ENCODE measurements around the gene DOCK3.
"Not testable (repeated sequence)": the region's sequence is repeated elsewhere in the genome, so short reads cannot be mapped to it uniquely, and the experiment has no call there.

DOCK3 gene

DNA sequence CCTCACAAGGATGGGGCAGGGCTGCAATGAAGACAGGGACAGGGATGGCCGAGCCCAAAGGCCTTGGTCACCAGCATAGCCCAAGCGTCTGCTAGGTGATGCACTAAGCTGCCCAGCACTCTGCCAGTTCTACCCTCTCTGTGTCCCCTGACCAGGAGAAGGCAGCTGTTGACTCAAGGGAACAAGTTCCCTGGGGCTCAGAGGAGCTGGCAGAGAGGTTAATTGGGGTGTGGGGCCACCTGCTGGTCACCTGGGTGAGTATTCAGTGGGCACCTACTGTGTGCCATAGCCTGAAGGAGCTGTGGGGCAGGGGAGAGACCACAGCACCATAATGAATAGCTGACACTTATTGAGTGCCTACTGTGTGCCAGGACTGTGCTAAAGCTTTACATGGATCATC lies 22.0 kb upstream of the DOCK3 start:
- peak; percentile 75 for DNase-seq

DNA sequence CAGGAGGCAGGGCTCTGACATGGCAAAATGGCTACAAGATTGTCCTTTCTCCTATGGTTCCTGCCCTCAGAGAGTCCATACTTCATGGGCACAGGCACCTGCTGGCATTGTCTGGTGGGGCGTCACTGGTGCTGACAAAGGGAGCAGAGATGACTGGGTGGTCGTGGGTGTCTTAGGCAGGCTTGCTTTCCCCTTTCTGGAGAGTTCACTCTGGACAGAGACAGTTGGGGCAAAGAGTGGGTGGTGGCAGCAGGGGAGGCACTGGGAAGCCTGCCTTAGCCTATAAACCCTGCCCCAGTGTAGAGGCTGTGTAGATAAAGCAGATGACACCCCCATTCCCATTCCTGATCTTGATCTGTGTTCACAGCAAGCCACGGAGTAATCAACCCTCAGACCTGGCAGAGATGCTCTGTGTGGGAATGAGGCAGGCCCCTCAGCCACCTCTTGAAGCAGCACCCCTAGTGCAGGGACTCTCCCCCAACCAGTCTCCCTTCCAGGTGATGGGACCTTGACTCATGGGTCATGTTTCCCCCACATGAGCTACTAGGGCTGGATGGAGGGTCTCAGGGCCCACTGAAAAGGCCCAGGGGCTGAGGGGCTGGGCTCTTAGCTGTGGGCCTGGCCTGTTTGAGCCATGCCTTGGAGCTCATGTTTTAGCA lies 20.7 kb upstream of the DOCK3 start:
- no peak for DNase-seq

DNA sequence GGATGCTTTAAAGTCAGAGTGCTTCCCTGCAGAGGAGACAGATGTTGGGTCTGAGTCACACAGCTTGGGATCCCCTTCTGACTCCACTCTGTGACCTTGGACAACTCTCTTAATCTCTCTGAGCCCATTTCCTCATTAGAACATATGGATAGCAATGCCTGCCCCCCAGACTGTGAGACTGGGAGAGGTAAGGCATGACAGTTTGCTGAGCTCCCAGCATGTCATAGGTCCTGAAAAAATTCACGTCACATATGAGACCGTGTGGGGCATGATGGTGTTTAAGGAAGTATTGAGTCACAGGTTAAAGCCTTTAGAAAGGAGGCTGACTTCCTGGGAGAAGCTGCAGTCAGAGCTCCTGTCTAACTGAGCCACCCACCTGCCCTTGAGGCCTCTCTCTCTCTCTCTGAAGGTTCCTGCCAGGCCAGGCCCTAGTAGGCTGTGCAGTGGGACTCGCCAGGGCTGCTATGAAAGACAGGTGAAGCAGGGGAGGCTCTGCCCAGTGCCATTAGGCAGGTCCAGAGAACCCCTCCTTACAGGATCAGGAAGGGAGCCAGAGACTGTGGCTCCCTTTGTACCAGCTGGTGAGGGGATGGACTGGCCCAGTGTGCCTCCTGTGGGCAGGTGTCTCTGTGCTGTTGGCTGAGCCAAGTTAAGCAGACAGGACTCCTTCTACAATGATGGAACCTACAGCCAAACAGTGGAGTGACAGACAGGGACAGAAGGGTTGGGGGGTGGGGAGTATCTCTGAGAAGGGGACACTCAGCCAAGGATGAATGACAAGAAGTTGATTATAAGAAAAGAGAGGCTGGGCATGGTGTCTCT lies 19.5 kb upstream of the DOCK3 start:
- DNase-seq: no peak

DNA sequence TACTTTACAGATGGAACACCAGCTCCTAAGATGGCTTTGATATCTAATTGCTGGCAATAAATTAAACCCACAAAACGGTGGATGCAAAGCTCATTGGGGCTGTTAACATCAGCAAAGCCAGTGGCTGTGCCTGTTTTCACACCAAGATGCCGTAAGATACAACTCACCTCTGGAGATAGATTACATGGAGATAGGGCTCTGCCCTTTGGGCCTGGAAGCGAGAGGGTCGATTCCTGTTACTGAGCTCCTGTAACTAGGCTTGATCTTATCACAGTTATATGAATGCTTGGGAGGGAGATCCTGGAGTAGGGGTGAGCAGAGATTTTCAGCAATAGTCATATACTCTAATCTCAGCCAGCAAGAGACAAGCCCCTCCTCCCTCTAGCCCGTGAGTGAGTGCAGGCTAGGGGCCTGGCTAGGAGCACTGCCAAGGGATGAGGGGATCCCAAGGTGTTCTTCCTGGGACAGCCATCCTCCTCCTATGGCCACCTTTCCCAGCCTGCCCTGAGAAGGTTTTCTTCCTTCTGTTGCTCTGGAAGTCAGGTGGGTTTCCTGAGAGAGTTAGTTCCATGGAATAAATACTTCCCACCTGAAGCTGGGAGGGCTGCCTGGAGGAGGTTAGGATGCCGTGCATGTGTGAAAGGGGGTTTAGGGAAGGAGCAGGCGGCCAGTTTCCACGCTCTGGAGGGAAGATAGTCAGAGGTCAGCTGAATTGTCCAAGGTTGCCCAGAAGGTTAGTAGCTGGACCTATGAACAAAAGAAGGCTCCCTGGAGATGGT lies 18.1 kb upstream of the DOCK3 start:
- no peak for DNase-seq

DNA sequence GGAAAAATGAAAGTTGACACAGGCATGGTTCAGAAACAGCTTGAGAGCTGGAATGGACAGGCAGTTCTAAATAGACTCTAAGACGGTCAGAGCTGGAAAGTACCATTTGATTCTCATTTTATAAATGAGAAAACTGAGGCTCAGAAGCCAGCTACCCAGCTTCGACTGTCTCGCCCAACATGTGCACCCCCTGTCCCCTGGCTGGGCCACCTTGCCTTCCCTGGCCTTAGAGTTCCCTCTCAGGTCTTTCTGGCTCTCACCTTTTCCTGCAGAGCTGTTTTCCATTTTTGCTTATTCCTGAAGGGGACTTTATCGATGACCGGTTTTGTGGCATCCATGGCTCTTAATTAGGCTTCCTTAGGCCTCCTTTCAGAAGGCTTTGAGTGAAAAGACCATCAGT lies 17.3 kb upstream of the DOCK3 start:
- no peak for DNase-seq

DNA sequence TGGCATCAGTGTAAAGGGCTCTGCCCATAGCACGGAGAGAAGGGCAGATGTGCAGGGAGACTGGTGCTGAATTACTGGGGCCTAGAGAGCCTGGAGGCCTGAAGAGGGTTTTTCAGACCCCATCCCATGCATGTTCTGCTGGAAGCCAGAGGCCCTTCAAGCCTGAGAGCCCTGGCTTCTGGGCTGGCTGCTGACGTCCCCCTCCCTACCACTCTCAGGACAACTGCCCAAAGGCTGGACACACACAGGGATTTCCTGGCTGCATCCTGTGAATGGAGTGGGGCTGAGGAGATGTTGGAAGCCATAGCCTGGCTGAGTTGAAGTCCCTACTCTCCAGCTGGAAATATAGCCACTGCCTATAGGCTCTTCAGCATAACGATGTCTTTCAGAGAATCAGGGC lies 16.9 kb upstream of the DOCK3 start:
- DNase-seq: no peak

DNA sequence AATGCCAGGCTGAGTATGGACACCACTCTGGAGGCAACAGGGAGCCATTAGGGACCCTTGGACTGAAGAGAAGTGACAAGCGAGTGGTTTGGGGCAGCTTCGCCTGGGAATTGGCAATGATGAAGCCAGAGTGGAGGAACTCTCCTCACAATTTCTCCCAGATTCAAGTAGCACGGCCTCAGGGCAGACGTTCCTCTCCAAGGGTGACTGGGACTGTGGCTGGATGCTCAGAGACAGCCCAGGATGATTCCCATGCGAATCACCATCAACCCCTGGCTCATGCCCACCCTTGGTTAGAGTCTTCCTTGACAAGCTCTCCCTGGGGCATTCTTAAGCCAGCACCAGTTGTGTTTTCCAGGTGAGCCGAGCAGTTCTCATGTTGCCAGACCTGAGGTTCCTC lies 16.3 kb upstream of the DOCK3 start:
- DNase-seq: no peak

DNA sequence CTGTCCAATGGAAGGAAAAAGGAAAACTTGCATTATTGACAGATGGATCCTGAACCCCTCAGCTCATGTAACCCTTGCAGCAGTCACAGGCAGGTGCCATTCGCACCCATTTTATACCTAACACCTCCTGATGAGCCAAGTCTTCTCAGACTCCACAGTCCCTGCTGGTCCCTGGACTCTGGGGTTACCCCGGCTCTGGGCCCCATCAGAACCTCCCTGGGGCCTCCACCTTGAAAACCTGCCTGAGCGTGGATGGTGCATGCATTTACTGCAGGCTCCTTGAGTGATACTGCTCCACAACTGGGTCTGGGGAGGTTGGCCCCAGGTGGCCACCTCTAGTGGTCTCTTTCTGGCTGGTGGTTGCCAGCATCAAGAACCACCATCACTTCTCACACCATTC lies 15.9 kb upstream of the DOCK3 start:
- no peak for DNase-seq

DNA sequence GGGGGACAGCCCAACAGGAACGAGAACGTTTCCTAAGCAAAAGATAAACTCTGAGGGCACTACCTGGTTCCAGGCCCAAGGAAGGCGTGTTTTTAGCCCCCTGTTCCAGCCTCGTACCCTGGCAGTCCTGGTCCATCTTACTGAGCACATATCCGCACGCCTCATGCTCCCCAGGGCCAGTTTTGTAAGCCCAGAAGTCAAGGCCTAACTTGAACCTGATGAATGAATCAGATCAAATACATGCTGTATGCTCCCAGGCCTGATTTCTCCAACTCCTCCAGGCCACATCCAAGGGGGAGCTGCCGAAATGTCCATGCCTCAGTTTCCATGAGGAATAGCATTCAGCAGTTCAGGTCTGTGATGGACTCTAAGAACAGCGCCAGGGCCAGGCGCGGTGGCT lies 14.3 kb upstream of the DOCK3 start:
- no peak for DNase-seq

DNA sequence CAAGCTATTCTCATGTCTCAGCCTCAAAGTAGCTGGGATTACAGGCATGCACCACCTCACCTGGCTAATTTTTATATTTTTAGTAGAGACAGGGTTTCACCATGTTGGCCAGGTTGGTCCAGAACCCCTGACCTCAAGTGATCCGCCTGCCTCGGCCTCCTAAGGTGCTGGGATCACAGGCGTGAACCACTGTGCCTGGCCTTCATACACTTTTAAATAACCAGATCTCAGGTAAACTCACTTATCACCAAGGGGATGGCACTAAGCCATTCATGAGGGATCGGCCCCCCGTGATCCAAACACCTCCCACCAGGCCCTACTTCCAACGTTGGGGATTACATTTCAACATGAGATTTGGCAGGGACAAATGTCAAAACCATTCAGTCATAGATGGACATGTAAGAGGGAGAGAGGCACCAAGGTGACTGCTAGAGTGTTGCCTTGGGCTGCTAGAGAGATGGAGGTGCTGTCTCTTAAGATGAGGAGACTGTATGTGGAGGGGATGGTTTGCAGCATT lies 13.3 kb upstream of the DOCK3 start:
- no peak for DNase-seq

DNA sequence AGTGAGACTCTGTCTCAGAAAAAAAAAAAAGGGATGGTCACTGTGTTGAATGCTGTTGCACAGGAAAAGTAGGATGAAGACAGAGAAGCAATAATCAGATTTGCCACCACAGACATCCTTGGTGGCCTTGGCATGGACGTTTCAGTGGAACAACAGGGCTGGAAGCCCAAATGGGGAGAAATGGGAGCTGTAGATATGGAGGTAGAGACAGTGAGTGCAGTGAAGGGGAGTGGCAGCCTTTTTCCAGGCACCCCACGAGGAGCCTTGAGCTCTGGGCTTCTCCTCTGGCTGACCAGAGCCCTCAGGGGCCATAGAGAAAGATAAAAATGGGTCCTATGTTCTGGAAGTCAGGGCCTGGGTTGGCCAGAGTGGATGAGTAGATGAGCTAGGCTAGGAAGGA lies 12.3 kb upstream of the DOCK3 start:
- DNase-seq: no peak

DNA sequence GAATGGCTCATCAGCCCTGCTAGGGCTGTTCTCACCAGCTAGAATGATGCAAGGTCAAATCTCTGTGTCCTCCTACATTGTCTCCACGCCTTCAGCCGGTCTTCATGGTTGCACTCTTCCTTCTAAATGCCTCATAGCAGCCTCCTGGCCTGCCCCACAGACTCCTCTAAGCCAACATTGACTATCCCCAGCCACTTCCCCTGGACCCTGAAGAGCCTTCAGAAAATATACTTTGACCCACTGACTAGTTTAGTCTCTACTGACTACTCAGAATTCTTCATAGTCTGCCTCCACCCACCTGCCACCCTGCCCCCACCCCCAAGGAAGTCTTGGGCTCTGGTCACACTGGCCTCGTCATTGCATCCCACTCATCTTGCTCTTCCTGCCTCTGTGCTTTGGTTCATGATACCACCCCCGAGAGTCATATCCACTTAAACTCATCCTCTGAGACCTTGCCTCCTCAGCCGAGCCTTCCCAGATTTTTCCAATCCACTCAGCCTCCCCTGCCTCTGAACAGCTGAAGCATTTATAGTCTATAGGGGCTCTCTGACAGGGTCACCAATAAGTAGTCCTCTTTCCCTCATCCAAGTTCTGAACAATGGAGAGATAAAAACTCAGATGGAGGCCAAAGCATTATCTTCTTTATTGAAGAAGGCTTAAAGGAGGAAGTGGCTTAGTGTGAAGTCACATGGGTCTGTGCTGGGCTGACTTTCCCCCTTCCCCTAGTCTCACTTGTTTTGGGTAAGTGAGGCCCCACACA lies 9.5 kb upstream of the DOCK3 start:
- DNase-seq: no peak

DNA sequence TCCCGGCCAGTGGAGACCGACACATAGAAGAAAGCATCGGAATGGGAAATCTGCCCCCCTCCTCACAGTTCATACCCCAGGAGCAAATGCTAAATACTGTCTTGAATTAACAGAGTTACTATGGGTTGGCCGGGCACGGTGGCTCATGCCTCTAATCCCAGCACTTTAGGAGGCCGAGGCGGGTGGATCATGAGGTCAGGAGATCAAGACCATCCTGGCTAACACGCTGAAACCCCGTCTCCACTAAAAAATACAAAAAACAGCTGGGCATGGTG lies 8.9 kb upstream of the DOCK3 start:
- not testable (repeated sequence) for DNase-seq

DNA sequence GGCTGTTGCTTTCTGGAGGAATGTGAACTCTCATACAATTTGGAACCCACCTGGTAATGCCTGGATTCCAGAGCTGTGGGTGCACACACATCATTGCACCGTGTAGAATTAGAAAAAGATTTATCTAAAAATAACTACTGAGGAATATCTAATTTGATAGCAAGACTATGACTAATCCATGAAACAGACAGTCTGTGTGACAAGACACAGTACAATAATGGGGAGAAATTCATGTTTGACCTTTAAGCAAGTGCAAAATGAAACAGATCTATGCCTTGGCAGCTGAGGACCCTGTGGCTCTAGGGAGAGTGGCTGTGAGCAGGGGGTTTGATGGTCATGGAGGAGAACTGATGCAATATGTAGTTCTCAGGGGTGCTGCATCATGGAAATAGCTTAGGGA lies 7.9 kb upstream of the DOCK3 start:
- DNase-seq: no peak

DNA sequence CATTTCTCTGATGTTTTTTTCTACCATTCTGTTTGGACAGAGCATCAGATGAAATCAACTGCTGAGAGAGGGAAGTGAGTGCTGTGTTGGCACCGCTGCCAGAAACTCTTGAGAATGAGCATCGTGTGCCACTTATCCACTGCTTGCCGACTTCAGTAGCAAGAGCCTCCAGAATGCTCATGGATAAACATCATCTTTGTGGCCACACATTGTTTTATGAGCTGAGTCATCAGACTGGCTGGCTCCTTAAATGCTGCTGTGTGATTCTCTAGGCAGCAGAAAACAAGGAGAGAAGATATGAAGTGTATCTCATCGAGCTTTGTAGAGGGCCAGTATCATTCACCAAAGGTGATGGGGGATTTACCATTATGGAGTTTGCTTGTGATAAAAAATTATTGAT lies 3.4 kb upstream of the DOCK3 start:
- DNase-seq: no peak

DNA sequence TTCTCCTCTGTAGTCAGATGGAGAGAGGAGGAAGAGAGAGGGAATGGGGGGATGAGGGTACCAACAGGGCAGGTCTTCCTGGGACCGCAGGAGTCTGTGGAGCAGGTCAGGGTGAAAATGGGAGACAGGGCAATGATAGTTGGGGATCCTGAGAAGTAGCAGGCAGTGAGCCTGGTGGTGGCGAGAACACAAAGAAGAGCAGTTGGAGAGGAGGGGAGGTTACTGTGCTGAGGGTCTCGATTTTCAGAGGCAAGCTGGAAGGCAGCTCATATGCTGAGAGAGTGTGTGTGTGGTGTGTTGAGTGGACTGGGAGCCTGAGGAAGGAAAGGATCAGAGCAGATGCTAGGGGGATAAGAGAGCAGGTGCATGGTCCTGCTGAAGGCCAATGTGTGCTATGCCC lies 2.1 kb upstream of the DOCK3 start:
- DNase-seq: no peak

DNA sequence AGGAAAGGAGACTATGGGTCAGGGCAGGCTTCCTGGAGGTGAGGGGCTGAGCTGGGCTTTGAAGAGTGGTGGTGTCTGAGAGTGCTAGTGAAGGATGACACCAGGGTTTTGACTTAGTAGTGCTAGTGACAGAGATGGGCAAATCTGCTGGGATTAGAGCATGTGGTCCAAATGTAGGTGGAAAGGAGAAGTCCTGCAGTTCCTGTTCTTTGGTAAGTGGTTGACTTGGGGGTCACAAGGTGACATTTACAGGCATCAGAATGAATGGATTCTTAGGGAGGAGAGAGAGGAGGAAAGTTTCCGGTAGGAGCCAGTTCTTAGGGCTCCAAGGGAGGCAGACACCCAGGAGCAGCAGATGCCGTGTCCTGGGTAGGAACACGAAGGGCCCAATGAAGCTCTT lies 796 bp upstream of the DOCK3 start:
- DNase-seq: no peak

DNA sequence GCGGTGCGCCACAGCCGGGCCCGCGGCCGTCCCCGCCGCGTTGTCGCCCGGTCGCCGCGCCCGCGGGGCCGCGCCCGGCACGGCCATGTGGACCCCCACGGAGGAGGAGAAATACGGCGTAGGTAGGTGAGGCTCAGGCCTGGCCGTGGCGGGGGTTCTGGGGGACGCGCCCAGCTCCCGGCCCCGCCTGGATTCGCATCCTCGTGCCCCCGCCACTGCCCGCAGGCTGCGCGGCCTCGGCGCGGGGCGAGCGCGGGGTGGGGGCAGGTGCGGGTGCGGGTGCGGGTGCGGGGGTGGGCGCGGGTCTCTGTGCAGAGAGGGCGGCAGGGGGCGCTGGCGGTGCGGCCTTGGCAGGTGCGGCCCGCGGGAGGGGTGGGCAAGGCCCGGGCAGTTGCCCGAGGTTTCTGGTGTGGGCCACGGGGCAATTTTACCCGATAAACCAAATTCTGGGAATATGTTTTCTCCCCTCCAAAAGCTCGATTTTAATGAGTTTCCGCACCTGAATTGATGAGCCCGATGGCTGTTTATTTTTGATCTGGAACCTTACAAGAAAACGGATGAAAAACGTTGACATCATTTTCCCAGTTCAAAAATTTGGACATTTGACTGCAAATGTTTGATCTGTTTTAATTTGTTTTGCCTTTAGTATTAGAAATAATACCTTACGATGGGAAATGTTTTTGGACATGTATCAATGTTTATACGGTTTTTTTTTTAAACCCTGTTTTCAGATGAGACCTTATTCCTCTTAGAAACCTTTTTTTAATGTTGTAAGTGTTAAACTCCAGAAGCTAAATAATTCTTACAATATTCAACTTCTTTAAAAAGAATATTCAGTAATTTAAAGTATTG lies 678 bp downstream of the DOCK3 start:
- peak; percentile 67 for DNase-seq

DNA sequence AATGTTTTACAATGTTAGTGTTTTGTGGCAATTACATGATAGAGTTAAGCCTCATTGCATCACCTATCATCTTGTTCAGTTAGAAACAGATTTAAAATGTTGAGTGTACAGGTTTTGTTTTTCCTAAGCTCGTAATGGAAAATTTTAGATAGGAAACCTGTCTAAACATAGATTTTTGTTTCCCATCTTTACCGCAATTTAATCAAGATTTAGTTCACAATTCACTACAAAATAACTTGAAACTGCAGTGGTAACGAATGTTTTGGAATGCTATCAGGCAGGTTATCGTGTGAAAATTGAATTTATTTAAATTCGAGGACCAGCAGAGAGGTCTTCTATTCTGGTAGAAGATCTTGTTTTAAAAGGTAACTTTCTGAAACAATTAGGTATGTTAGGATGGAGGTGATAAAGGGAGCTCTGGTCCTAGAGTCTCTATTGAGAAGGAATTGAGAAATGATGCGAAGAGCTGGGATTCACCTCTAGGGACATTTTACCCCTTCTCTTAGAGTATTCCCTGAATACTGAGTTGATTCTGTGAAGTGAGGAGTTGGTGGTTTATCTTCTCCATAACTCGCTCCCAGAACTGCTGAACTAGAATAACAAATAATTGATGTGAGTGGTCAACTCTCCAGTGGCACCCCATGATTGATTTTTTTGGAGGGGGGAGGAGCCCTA lies 1.4 kb downstream of the DOCK3 start:
- DNase-seq: no peak

DNA sequence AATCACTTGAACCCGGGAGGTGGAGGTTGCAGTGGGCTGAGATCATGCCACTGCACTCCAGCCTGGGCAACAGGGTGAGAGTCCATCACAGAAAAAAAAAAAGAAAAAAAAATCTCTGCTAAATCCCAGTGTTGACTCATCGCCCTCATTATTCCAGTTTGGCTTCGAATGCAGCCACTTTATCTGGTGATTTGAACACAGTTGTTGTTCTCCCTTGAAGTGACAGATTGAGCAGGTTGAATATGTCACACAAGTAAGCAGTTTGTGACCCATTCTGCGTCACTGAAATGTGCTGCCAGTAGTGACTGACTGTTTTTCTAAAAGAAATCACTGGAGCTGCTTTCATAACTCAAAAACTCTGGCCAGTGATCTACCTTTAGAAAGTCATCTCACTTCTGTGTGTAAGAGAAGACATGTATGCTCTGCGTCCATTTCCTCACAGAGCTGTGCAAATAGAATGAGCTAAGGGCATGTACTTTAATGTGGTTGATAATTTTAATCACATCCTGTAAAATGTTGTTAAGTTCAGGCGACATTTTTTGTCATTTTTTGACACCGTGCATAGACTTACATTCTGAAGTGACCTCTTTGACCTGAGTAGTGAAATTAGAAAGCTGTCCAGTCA lies 12.5 kb downstream of the DOCK3 start:
- DNase-seq: no peak

DNA sequence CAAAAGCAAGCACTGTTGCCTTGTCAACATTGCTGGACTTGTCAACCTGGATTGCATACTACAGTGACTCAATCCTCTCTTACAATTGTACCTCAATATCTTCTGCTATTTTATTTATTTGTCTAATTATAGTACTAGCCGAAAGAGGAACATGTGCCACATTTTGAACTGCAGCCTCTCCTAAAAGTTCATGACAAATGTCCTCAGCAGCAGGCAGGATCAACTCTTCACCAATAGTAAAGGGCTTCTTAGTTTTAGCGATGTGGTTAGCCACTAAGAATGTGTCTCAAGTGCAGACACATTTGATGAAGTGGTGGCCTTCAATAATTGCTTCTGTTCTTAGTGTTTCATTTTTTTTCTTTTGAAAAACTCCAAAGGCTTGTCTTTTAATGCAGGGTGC lies 13.2 kb downstream of the DOCK3 start:
- no peak for DNase-seq

All from 8988T (cell line).